RWPE2 (cell line): ENCODE measurements around the gene STK10.
A peak's percentile ranks its signal among the peaks of the same experiment; 100 is the strongest.

ENCODE experiments used
- ATAC-seq: fragments of 200-7000 bp; cut with Tn5 transposase; 3 replicates; pipeline ENCODE4 v1.9.1; 2021; ENCODE audit warnings: low read depth
- DNase-seq: peaks from one replicate; pipeline ENCODE4 v3.0.0-alpha.2; 2020; ENCODE audit warnings: low spot score
- H3K27ac ChIP-seq: fragments of 450-650 bp; 2 replicates; pipeline ENCODE4 v1.5.1; 2017; ENCODE audit warnings: mild to moderate bottlenecking; ENCODE audit not compliant: poor library complexity, severe bottlenecking
- H3K27me3 ChIP-seq: fragments of 250-450 bp; sonication (Bioruptor Pico); 2 replicates; pipeline ENCODE4 v1.5.1; 2021; ENCODE audit warnings: mild to moderate bottlenecking, moderate library complexity; ENCODE audit not compliant: insufficient read depth, poor library complexity, severe bottlenecking
- H3K36me3 ChIP-seq: fragments of 250-450 bp; sonication (Bioruptor Pico); 2 replicates; pipeline ENCODE4 v1.5.1; 2020; ENCODE audit warnings: low read depth, mild to moderate bottlenecking, moderate library complexity
- H3K4me1 ChIP-seq: fragments of 250-450 bp; sonication (Bioruptor Pico); 2 replicates; pipeline ENCODE4 v1.5.1; 2021; ENCODE audit warnings: mild to moderate bottlenecking, moderate library complexity; ENCODE audit not compliant: insufficient read depth, poor library complexity, severe bottlenecking
- H3K4me3 ChIP-seq: fragments of 250-450 bp; sonication (Bioruptor Pico); 2 replicates; pipeline ENCODE4 v1.5.1; 2021; ENCODE audit warnings: mild to moderate bottlenecking, moderate library complexity; ENCODE audit not compliant: severe bottlenecking
- H3K9me3 ChIP-seq: fragments of 250-450 bp; sonication (Bioruptor Pico); 2 replicates; pipeline ENCODE4 v1.5.1; 2021; ENCODE audit warnings: mild to moderate bottlenecking, moderate library complexity; ENCODE audit not compliant: severe bottlenecking
- CTCF ChIP-seq: fragments of 450-650 bp; IDR thresholded peaks from one replicate; pipeline ENCODE4 v1.5.1; 2017; ENCODE audit warnings: mild to moderate bottlenecking, moderate library complexity; ENCODE audit not compliant: poor library complexity, severe bottlenecking

STK10 gene

GRCh38 chr5:172095368-172096206 is 92.4 kb downstream of the STK10 start:
- Histone ChIP-seq H3K9me3 (no peaks in the 10 kb centered on the region), H3K27me3 (no peaks in the 10 kb centered on the region), H3K27ac (no peak overlapping the region), H3K36me3 (peaks cover 32% of the 10 kb centered on the region), H3K4me1 (no peaks in the 10 kb centered on the region), H3K4me3 (no peak overlapping the region)
- TF ChIP-seq CTCF: no peak
- ATAC-seq (no peak), DNase-seq (peak; percentile 55)

- Histone ChIP-seq H3K4me1 (no peaks in the 10 kb centered on the region), H3K36me3 (peaks cover 32% of the 10 kb centered on the region), H3K4me3 (no peak overlapping the region), H3K9me3 (no peaks in the 10 kb centered on the region), H3K27me3 (no peaks in the 10 kb centered on the region), H3K27ac (no peak overlapping the region)
- no peak for TF ChIP-seq CTCF
- DNase-seq (no peak), ATAC-seq (no peak)
Observed at GRCh38 chr5:172093965-172094364, 94.1 kb downstream of the STK10 start.

DNA sequence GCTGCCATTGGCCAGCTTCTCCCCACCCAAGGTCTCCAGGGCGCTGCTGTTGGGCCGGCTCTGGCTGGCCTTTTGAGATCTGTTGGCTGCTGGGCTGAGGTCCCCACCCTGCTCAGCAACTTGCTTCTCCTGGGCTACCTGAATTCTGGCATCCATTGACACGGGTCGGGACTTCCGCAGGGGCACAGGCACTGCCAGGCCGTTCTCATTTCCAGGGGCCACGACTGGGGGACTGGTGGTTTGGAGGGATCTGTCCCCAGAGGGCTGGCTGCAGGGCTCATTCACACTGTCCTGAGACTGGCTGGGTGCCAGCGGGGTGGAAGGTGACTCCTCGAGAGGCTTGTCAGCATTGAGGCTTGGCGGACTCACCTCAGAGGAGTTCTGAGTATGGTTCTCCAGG is 94.5 kb downstream of the STK10 start:
- H3K36me3 ChIP-seq: peaks cover 32% of the 10 kb centered on the region
- no peak for ATAC-seq
- H3K9me3 ChIP-seq: no peaks in the 10 kb centered on the region
- TF ChIP-seq CTCF: no peak
- H3K27ac ChIP-seq: no peak overlapping the region
- H3K27me3 ChIP-seq: no peaks in the 10 kb centered on the region
- H3K4me1 ChIP-seq: no peaks in the 10 kb centered on the region
- H3K4me3 ChIP-seq: no peak overlapping the region
- DNase-seq: peak; percentile 68

GRCh38 chr5:172091956-172092732 is 95.9 kb downstream of the STK10 start:
- H3K27ac ChIP-seq: no peak overlapping the region
- TF ChIP-seq CTCF: no peak
- peak; percentile 32 for DNase-seq
- H3K4me3 ChIP-seq: no peak overlapping the region
- peaks cover 21% of the 10 kb centered on the region for H3K36me3 ChIP-seq
- no peak for ATAC-seq
- no peaks in the 10 kb centered on the region for H3K4me1 ChIP-seq
- H3K9me3 ChIP-seq: no peaks in the 10 kb centered on the region
- H3K27me3 ChIP-seq: no peaks in the 10 kb centered on the region
